K562 (cell line): ENCODE data around the gene CSNK1A1. TPM values are rescaled to one million over a fixed set of nuclear protein-coding genes. Genes with fewer than 3 reads are reported as not detected.
A peak's percentile ranks its signal among the peaks of the same experiment; 100 is the strongest.
"Not testable (repeated sequence)": the region's sequence is repeated elsewhere in the genome, so short reads cannot be mapped to it uniquely, and the experiment has no call there.

Experiments used
- ATAC-seq: fragments of 200-7000 bp; cut with Tn5 transposase; 3 replicates; pipeline ENCODE4 v1.9.1; 2020; ENCODE audit warnings: moderate library complexity
- BruUV-seq: library from RNA; stranded (reverse); fragments of 400-500 nt; replicated peaks from 2 replicates; lab custom pipeline; 2021; lab: Mats Ljungman, UMichigan
- CTCF ChIA-PET: fragments of 300-600 bp; formaldehyde crosslinking; extraction: SDS; loops from one replicate; lab custom pipeline; 2021; ENCODE audit warnings: low intra/inter-chr PET ratio; lab: Yijun Ruan, JAX
- POLR2A ChIA-PET: fragments of 300-600, 350-650 bp; sonication (Branson Sonifier 250); formaldehyde crosslinking; extraction: SDS; loops from one replicate; lab custom pipeline; 2021; ENCODE audit warnings: antibody characterized with exemption, inconsistent platforms; lab: Yijun Ruan, JAX
- DNase-seq, 4 experiments: peaks; one replicate each; pipeline versions ENCODE4 v3.0.0 to v3.0.0-alpha.2; 2011 to 2018; ENCODE audit warnings: low spot score in 3 of 4, mixed read lengths in 3 of 4; ENCODE audit errors: extremely low read depth in 1 of 4
- FAIRE-seq: peaks from 2 replicates; lab custom pipeline; 2011; peaks lifted over from hg19 to GRCh38; lab: Jason Lieb, UNC
- H2AFZ ChIP-seq: 2 replicates; pipeline ENCODE4 v1.6.0; 2011; ENCODE audit warnings: low read depth, low read length, control low read depth, inconsistent platforms
- H3K27ac ChIP-seq: fragments of 200-600 bp; 3 replicates; pipeline ENCODE4 v1.8.0; 2011; ENCODE audit warnings: low read depth, mild to moderate bottlenecking, control low read depth, inconsistent platforms, low read length, moderate library complexity, mixed read lengths; ENCODE audit errors: extremely low read depth
- H3K27me3 ChIP-seq, 2 experiments: fragments of 300-600 bp in 1 of 2; 2 replicates in 1 of 2; 3 replicates in 1 of 2; pipeline versions ENCODE4 v1.6.0 to v1.8.0; 2011; ENCODE audit warnings: inconsistent platforms in 2 of 2, low read length in 2 of 2, mild to moderate bottlenecking in 1 of 2, mixed read lengths in 1 of 2, moderate library complexity in 1 of 2; ENCODE audit not compliant: control insufficient read depth in 2 of 2, insufficient read depth in 2 of 2
- H3K36me3 ChIP-seq: fragments of 300-600 bp; 3 replicates; pipeline ENCODE4 v1.8.0; 2011; ENCODE audit warnings: mild to moderate bottlenecking, low read length, inconsistent platforms; ENCODE audit not compliant: control insufficient read depth, insufficient read depth
- H3K4me1 ChIP-seq, 2 experiments: fragments of 200-600 bp in 1 of 2; replicated peaks in 1 of 2; 2 replicates in 1 of 2; 3 replicates in 1 of 2; pipeline versions ENCODE4 v1.5.1 to v1.8.0; 2011; ENCODE audit warnings: inconsistent platforms in 2 of 2, low read length in 2 of 2, mild to moderate bottlenecking in 1 of 2, mixed read lengths in 1 of 2, moderate library complexity in 1 of 2; ENCODE audit not compliant: control insufficient read depth in 2 of 2, insufficient read depth in 2 of 2
- H3K4me2 ChIP-seq: 2 replicates; pipeline ENCODE4 v1.6.1; 2011; ENCODE audit warnings: low read length, control low read depth, inconsistent platforms, mixed read lengths; ENCODE audit not compliant: insufficient read depth
- H3K4me3 ChIP-seq: fragments of 200-600 bp; sonication (generic), shearing (Covaris generic); 2 replicates; pipeline ENCODE4 v1.5.1; 2016; ENCODE audit warnings: control low read depth, inconsistent platforms
- H3K79me2 ChIP-seq: fragments of 200-600 bp; 3 replicates; pipeline ENCODE4 v1.8.0; 2011; ENCODE audit warnings: low read length, inconsistent platforms; ENCODE audit not compliant: control insufficient read depth, insufficient read depth
- H3K9ac ChIP-seq, 2 experiments: 2 replicates each; pipeline versions ENCODE4 v1.6.0 to v1.6.1; 2011; ENCODE audit warnings: low read depth in 2 of 2, low read length in 2 of 2, control low read depth in 1 of 2, inconsistent platforms in 1 of 2, mild to moderate bottlenecking in 1 of 2, mixed read lengths in 1 of 2; ENCODE audit not compliant: insufficient read depth in 1 of 2
- H3K9me1 ChIP-seq: one replicate; pipeline ENCODE4 v1.6.0; 2011; ENCODE audit warnings: inconsistent platforms, mild to moderate bottlenecking, low read length, moderate library complexity; ENCODE audit not compliant: control insufficient read depth, insufficient read depth
- H3K9me3 ChIP-seq: replicated peaks from 2 replicates; pipeline ENCODE4 v1.5.1; 2011; ENCODE audit warnings: low read depth, low read length, inconsistent platforms; ENCODE audit not compliant: control insufficient read depth, insufficient read depth
- H4K20me1 ChIP-seq: replicated peaks from 2 replicates; pipeline ENCODE4 v1.6.1; 2011; ENCODE audit warnings: low read length, inconsistent platforms, mixed read lengths; ENCODE audit not compliant: control insufficient read depth, insufficient read depth
- BCOR ChIP-seq: fragments of 450-650 bp; IDR thresholded peaks from 2 replicates; pipeline ENCODE4 v1.6.1; 2016
- EWSR1 ChIP-seq: fragments of 450-650 bp; IDR thresholded peaks from 2 replicates; pipeline ENCODE4 v1.6.1; 2018; ENCODE audit warnings: borderline replicate concordance, mild to moderate bottlenecking, low read depth, moderate library complexity; ENCODE audit not compliant: partially characterized antibody
- LARP7 ChIP-seq: fragments of 450-650 bp; IDR thresholded peaks from 2 replicates; pipeline ENCODE4 v1.6.1; 2016
- SETDB1 ChIP-seq: IDR thresholded peaks from one replicate; pipeline ENCODE4 v1.6.1; 2012; ENCODE audit warnings: low read length, control low read depth, inconsistent platforms
- SP2 ChIP-seq: IDR thresholded peaks from 2 replicates; pipeline ENCODE4 v1.6.1; 2011; ENCODE audit warnings: mild to moderate bottlenecking, low read depth, low read length, moderate library complexity; ENCODE audit not compliant: poor library complexity, severe bottlenecking; ENCODE audit errors: extremely low read depth
- SRSF3 ChIP-seq: fragments of 200-400 bp; formaldehyde crosslinking; IDR thresholded peaks from 2 replicates; pipeline ENCODE4 v1.6.1; 2016; ENCODE audit warnings: mild to moderate bottlenecking, low read length, moderate library complexity; ENCODE audit not compliant: insufficient read depth
- STAT6 ChIP-seq: sonication (generic); formaldehyde crosslinking; IDR thresholded peaks from 2 replicates; pipeline ENCODE4 v1.8.1; 2023; ENCODE audit warnings: mild to moderate bottlenecking, missing genetic modification reagents
- ZNF24 ChIP-seq: fragments of 450-650 bp; IDR thresholded peaks from 2 replicates; pipeline ENCODE4 v1.6.1; 2016
- ZNF263 ChIP-seq: sonication (generic); formaldehyde crosslinking; IDR thresholded peaks from 2 replicates; pipeline ENCODE4 v1.8.0; 2022; ENCODE audit warnings: mild to moderate bottlenecking, missing genetic modification reagents, borderline replicate concordance
- ZNF316 ChIP-seq: fragments of 450-650 bp; IDR thresholded peaks from 2 replicates; pipeline ENCODE4 v1.6.1; 2016
- WGBS: fragments of 100-300 bp; shearing (Covaris generic); methylation state at CpG from one replicate; pipeline ENCODE4 v1.1.6; 2016; ENCODE audit warnings: low coverage, mixed read lengths; ENCODE audit not compliant: insufficient coverage; ENCODE audit errors: missing lambda C conversion rate; 5-methylcytosine and 5-hydroxymethylcytosine counted together
- in situ Hi-C: fragments of 300-500 bp; cut with MboI; formaldehyde crosslinking; loops from 4 replicates; pipeline ENCODE4 v1.15.0; 2018; ENCODE audit warnings: inconsistent platforms, mixed read lengths
- intact Hi-C: fragments of 100-400 bp; cut with micrococcal nuclease; formaldehyde crosslinking; loops from 2 replicates; pipeline ENCODE4 v1.14.2; 2022
- polyA plus RNA-seq, 8 experiments: library from polyadenylated mRNA; depleted of rRNA in 4 of 8; stranded (reverse) in 5 of 8; unstranded in 3 of 8; fragments of >200 nt; fragmentation: Nextera tagmentation in 2 of 8; fragmentation: Illumina TruSeq in 1 of 8; extraction: Ambion mirVana in 2 of 8; extraction: Trizol in 1 of 8; gene quantifications; 2 replicates each; pipeline versions ENCODE4 v1.2.1 to v1.2.3, GENCODE V29; 2011 to 2014; ENCODE audit warnings: inconsistent platforms in 1 of 8, missing spikeins in 1 of 8
- total RNA-seq, 7 experiments: library from RNA; depleted of rRNA in 6 of 7; stranded (reverse); fragments of >200 nt in 6 of 7; fragmentation: Illumina TruSeq in 2 of 7; extraction: Trizol in 2 of 7; gene quantifications; 2 replicates each; pipeline versions ENCODE4 v1.2.1 to v1.2.3, GENCODE V29; 2011 to 2021; ENCODE audit warnings: low replicate concordance in 1 of 7
- TF ChIP-seq, protein P1 (sequence below): fragments of 250-450 bp; sonication (Bioruptor Pico); IDR thresholded peaks from 2 replicates; pipeline ENCODE4 v1.5.0; 2021

CSNK1A1 gene
- total and polyA plus RNA-seq, 9 of the 15 experiments (the other 6 are each of a cell fraction or from before 2014, with no cell fraction given) = 49.1 to 196 (median 154) TPM

DNA sequence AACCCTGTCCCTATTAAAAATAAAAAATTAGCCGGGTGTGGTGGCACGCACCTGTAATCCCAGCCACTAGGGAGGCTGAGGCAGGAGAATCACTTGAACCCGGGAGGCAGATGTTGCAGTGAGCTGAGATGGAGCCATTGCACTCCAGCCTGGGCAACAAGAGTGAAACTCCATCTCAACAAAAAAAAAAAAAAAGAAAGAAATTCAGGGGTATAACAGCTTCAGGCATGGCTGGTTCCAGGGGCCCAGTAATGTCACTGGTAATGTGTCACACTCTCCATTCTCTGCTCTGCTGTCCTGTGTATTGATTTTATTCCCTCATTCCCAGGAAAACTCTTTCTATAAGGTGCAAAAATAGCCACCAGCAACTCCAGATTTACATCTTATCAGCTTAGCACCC is 104.4 kb downstream of the CSNK1A1 start:
- H3K9me1 ChIP-seq, H3K9ac ChIP-seq, intact Hi-C loops, ATAC-seq, BruUV-seq, H3K27me3 ChIP-seq, H3K36me3 ChIP-seq, DNase-seq, H4K20me1 ChIP-seq, H3K4me3 ChIP-seq, H2AFZ ChIP-seq, FAIRE-seq, H3K27ac ChIP-seq, H3K4me2 ChIP-seq, in situ Hi-C loops, H3K9me3 ChIP-seq, H3K79me2 ChIP-seq: not testable (repeated sequence)
- ChIA-PET CTCF (interaction anchor here (0.7 kb wide), 1 partner anchor 105 kb away, joined by 3 read pairs; no protein-coding TSS in a partner anchor), POLR2A (interaction anchor here (0.9 to 3.2 kb wide), 6 partner anchors 8 to 85 kb away, joined by 3 to 18 read pairs (median 4); no protein-coding TSS in a partner anchor)
- WGBS = 100% methylated on average over 1 of the region's 3 CpGs
- peaks cover 45 to 53% of the 10 kb centered on the region in 2 experiments for H3K4me1 ChIP-seq
- TF ChIP-seq BCOR = peak; percentile 76

DNA sequence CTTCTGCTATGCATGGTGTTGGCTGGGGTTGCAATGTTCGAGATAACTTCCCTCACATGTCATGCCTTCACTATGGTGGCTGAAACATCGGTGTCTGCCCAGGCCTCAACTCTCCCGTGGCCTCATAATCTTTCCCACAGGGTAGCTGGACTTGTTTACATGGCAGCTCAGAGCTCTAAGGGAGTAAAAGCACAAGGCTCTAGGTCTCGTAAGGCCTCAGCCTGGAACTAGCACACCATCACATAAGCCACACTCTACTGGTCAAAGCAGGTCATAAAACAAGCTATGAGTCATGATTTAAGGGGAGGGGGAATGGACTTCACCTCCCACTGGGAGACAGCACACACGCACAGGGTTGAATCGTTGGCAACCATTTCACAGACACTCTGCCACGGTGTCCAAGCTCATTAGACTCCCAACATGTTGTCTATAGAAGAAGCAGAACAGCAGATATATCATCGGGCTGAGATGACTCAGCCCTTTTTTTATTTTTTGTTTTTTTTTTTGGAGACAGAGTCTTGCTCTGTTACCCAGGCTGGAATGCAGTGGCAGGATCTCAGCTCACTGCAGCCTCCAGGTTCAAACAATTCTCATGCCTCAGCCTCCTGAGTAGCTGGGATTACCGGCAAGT is 105.4 kb downstream of the CSNK1A1 start:
- no peaks in the 10 kb centered on the region for H3K9me1 ChIP-seq
- BruUV-seq = no TSS peak
- H3K79me2 ChIP-seq = no peaks in the 10 kb centered on the region
- ATAC-seq (peak; percentile 80), FAIRE-seq (peak; percentile 95), DNase-seq (peak; percentile 77 to 86 (median 78))
- H3K9ac ChIP-seq = peak overlapping the region; percentile 40 to 57; a peak in 3 of 4 replicates
- no peaks in the 10 kb centered on the region for H3K36me3 ChIP-seq
- WGBS = 10% methylated on average over 9 of the region's 9 CpGs
- peaks cover 43 to 48% of the 10 kb centered on the region in 2 experiments for H3K4me1 ChIP-seq
- H3K27ac ChIP-seq = peak overlapping the region; percentile 69
- peak overlapping the region; percentile 97 for H2AFZ ChIP-seq
- ChIA-PET POLR2A (interaction anchor here (0.5 to 3.2 kb wide), 12 partner anchors 8 to 216 kb away, joined by 3 to 18 read pairs (median 4); partner anchors contain the start of gene CSNK1A1), CTCF (interaction anchor here (0.7 kb wide), 2 partner anchors 10 to 106 kb away, joined by 3 read pairs; no protein-coding TSS in a partner anchor)
- no peak overlapping the region for H3K4me3 ChIP-seq
- in situ Hi-C loops = no loop called here
- H4K20me1 ChIP-seq = no peaks in the 10 kb centered on the region
- peak overlapping the region; percentile 51 for H3K4me2 ChIP-seq
- no peaks in the 10 kb centered on the region for H3K27me3 ChIP-seq
- peaks cover 6% of the 10 kb centered on the region for H3K9me3 ChIP-seq
- intact Hi-C loops = no loop called here
- TF ChIP-seq ZNF24 (no peak; the same call in 1 of the 2 replicates), ZNF263 (CRISPR knock-in tag) (no peak), ZNF316 (peak; percentile 98), STAT6 (CRISPR knock-in tag) (no peak), SETDB1 (no peak), EWSR1 (no peak), SRSF3 (no peak), LARP7 (no peak), SP2 (no peak)
- TF ChIP-seq, protein P1, sequence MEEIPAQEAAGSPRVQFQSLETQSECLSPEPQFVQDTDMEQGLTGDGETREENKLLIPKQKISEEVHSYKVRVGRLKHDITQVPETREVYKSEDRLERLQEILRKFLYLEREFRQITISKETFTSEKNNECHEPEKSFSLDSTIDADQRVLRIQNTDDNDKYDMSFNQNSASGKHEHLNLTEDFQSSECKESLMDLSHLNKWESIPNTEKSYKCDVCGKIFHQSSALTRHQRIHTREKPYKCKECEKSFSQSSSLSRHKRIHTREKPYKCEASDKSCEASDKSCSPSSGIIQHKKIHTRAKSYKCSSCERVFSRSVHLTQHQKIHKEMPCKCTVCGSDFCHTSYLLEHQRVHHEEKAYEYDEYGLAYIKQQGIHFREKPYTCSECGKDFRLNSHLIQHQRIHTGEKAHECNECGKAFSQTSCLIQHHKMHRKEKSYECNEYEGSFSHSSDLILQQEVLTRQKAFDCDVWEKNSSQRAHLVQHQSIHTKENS = no peak
